T follicular helper cell (primary cell): ENCODE data around the gene SMURF2.
"Not testable (repeated sequence)": the region's sequence is repeated elsewhere in the genome, so short reads cannot be mapped to it uniquely, and the experiment has no call there.

Experiments used
- DNase-seq: peaks from one replicate; pipeline ENCODE4 v3.0.0-alpha.2; 2020; ENCODE audit warnings: low read depth

The SMURF2 gene

DNA sequence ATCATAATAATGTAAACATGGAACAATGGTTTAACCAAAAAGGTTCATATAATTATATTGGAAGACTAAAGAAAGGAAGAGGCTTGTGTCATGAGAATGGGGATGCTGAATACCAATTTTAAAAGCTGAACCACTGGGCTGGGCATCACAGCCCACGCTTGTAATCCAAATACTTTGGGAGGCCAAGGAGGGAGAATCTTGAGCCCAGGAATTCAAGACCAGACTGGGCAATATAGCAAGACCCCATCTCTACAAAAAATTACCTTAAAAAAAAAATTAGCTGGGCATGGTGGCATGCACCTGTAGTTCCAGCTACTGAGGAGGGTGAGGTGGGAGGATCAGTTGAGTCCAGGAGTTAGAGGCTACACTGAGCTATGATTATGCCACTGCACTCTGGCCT is 65.1 kb downstream of the SMURF2 start:
- no peak for DNase-seq

DNA sequence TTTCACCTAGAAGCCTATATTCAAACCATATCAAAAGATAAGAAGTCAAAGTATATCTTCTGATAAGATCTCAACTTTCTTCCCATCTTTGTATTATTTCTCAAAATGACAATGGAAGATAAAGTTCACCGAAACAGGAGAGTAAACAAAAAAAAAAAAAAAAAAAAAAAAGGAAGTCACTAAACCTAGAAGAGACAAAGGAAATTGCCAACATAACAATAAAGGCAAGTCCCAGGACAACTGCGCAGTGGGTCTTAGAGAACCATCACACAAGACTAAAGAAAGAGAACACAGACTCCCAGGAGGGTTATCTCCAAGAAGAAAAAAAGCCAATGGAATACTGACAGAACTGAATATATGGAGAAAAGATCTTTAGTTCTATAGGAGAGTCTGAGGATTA is 65.7 kb downstream of the SMURF2 start:
- no peak for DNase-seq

DNA sequence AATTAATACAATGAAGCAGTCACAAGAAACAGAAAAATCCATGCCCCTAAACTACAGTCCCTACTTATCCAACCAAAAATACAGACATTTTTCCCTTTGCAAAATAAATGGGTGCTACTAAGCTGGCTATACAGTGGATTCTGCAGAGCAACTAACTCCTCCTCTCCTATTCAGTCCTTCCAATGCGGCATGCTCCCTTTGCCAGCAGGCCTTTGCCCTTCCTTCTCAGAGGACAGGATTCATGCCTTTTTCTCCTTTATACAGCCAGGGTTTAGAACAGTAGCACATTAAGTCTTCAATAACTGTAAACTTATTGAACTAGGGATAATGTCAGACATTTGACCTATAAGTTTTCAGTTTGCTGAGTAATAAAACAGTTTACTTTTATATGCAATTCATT is 70.2 kb downstream of the SMURF2 start:
- no peak for DNase-seq

DNA sequence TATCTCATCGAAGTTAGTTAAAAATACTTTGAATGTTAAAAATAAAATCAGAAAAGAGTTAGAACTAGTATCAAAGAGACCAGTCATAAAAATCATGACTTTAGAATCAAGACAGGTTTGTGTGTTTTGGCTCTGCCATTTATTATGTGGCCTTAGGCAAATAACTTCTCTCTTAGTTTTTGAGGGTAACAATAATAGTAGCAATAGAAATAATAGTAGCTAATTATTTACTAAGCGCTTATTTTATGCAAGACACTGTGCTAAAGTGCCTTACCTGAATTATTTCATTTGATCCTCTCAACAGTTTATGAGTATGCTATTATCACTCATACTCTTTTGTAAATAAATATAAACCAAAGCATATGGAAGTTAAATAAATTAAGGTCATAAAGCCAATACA is 77.0 kb downstream of the SMURF2 start:
- DNase-seq = no peak

DNA sequence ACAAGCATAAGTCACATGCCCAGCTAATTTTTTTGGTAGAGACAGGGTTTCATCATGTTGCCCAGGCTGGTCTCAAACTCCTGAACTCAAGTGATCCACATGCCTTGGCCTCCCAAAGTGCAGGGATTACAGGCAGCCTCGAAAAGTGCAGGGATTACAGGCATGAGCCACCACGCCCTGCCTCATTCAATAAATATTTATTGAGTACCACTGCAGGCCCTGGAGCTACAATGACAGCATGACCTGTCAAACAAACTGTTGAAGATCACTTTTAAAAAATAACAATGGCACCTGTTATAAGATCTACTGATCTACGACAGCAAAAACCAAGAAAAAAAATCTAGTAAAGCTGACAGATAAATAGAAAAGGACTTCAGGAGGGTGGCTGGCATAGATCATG is 79.1 kb downstream of the SMURF2 start:
- DNase-seq = no peak

DNA sequence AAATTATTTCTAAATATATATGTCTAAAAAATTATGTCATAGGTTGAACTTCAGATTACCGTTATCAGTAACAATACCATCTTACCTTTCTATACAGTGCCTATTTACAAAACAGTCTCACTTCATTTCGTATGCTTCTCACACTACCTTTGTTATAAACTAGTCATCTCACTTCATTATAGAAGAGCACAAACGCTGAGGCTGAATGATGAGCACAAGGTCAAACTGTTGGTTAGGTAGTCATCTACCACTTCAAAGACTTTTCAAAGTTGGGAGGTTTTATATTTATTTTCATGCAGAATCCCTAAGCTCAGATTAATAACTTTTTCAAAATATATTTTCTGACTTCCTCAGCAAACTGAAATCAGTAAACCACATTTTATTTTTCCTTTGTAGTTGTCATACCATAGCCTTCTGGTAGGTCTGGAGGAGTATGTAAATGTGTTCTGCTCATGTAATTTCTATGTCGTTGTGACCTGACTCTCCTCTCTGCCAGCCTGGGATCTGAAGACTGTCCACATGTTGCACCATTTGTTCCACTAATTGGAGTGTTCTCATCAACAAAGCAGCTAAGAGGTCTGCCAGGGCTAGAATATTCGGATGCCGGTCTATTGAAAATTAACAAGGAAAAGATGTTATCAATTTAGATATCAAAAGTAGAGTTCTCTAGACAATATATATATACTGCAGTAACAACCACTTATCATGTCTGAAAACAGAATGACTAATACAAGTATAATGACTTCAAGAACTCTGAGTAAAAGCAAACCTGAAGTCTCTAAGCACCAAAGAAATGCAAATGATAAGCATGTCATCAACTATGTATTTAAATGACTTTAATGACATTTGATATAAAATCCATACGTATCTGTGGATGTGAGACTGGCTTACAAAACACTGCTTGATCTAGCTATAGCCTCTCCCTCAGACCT is 81.5 kb downstream of the SMURF2 start:
- no peak for DNase-seq

DNA sequence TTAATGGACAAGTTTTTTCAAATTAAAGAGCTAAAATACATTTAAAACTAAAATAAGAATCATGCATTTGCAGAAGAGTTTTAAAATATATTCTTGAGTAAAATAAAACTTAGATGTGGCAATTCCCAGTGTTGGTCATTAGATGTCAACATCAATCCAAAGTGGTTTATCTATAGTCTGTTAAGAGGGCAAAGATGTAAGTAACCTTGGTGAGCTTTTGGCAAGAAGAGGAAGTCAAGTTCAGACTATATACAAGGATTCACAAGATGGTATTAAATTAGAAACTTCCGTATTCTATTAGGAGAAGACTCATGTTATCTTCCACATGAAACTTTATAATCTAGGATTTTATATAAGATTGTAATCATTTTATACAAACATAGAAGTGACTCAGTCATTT is 82.2 kb downstream of the SMURF2 start:
- no peak for DNase-seq

DNA sequence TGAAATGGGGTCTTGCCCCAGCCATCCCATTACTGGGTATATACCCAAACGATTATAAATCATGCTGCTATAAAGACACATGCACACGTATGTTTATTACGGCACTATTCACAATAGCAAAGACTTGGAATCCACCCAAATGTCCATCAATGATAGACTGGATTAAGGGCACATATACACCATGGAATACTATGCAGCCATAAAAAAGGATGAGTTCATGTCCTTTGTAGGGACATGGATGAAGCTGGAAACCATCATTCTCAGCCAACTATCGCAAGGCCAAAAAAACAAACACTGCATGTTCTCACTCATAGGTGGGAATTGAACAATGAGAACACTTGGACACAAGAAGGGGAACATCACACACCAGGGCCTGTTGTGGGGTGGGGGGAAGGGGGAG is 85.1 kb downstream of the SMURF2 start:
- not testable (repeated sequence) for DNase-seq

DNA sequence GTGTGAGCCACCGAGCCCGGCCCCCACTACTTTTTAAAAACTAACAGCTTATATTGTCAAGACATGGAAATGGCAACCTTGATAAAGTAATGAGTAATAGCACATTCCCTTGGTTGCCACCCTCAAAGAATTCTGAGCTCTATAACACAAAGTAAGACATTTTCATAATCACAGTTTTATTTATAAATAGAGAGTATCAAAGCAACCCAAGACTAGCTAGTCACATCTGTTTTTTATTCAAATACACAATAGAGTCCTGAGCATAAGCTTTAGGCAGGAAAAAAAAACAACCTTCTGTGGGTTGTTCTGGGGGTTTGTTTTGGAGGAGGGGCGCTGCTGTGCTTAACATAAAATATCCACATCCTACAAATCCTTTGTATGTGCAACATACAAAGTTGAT is 86.7 kb downstream of the SMURF2 start:
- DNase-seq = no peak

DNA sequence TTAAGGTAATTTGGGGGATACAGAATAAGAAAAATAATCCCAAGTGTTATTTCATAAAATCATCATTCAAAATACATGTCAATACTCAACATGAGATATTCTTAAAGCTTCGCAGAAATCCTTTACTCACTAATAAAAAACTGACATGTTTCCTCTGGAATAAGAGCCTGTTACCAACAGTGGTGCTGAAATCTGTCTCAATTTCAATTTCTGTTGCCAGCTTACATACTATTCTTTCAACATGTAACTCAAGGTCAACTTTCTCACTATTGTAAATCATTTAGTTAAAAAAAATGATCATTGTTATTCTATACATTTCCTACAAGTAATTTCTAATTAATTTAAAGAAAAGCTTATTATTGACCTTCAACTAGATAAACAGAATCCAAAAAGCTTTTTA is 87.5 kb downstream of the SMURF2 start:
- DNase-seq = no peak

DNA sequence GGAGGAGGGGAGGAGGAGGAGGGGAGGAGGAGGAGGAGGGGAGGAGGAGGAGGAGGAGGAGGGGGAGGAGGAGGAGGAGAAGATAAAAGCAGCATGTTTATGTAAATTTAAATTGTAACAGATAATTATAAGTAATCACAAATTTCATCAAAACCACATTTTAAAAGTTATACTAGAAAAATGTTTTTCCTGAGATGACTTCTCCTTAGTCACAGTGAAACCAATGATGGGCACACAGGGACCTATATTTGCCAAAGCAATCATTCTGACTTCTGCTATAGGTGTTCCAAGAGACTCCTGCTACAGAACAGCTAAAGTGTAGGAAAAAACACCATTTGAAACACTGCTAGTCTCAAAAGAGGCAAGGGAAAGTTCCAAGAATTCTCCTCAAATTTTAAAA is 88.9 kb downstream of the SMURF2 start:
- no peak for DNase-seq

DNA sequence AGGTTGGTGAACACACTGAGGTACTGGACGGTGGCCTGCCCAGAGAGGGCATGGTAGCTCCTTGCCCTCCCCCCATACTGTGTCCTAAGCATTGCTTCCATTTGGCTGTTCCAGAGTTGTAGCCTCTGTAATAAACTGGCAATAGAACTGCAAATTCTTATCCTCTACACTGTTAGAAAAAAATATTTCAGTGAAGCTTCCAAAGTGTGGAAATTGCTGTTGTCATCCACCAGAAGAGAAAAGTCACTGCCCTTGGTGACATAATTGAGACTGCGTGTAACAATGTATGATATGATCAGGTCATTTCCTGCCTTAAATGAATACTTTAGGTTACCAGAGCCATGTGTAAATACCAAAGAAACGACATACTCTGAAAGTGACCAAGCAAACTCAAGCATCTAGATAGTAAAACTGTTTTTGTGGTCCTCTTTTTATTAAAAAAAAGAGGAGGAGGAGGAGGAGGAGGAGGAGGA is 89.4 kb downstream of the SMURF2 start:
- DNase-seq = no peak

DNA sequence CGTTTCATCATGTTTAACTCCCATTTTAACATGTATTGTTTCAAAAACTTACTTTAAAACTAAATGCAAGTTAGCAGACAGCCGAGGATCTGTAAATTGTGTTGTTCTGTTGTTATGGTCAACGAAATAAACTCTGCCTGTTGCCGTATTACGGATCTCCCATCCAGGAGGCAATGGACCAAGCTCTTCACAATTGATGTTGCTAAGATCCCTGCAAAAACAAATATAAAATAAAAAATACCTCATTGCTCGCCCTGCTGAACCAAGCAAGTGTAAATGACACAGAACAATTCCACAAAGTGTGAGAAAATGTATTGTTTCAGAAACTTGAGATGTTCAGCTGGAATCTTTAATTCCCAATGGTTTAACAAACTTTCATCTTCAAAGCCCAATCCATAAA is 90.4 kb downstream of the SMURF2 start:
- DNase-seq = no peak

DNA sequence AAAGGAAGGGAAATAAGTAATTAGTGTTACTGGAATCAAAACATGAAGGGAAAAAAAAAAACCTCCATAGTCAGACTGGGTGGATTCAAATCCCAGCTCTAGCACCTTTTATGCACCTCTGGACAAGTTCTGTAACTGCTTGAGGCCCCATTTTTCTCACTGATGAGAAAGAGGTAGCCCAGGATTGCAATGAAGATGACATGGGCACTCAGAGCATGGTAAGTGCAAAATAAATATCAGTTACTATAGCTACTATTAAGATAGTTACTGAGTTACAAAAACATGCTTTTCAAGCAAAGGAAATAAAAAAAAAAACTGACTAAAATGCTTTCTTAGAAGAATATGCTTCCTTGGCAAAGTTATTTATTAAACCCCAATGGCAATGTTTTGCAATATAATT is 96.5 kb downstream of the SMURF2 start:
- DNase-seq = no peak

DNA sequence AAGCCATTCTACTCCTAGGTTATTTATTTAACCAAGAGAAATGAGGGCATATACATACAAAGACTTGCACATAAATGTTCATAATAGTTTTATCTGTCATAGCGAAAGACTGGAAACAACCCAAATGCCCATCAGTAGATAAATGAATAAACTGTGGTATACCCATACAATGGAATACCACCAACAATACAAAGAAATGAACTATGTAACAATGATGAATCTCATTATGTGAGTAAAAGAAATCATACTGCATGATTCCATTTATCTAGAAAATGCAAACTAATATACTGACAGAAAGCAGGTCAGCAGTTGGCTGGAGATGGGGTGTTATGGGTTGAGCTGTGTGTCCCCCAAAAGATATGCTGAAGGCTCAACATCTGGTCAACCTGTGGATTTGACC is 98.0 kb downstream of the SMURF2 start:
- DNase-seq = no peak

DNA sequence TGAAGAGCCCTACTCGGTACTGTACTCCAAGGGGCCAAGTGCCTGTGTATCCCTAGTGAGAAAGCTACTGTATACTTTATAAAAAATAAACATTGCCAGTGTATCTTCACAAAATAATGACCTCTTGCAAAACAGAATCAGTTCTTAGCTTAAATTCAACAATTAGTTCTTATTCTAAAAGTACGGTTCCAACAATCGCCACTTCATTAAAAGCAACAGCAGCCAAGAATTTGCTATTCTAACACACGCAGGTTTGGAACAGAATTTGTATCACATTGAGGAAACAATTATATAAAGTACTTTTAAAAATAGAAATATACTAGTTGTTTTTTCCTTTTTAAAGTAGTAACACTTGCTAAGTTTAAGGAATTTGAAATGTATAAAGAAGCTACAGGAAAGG is 106.8 kb downstream of the SMURF2 start:
- DNase-seq = no peak

DNA sequence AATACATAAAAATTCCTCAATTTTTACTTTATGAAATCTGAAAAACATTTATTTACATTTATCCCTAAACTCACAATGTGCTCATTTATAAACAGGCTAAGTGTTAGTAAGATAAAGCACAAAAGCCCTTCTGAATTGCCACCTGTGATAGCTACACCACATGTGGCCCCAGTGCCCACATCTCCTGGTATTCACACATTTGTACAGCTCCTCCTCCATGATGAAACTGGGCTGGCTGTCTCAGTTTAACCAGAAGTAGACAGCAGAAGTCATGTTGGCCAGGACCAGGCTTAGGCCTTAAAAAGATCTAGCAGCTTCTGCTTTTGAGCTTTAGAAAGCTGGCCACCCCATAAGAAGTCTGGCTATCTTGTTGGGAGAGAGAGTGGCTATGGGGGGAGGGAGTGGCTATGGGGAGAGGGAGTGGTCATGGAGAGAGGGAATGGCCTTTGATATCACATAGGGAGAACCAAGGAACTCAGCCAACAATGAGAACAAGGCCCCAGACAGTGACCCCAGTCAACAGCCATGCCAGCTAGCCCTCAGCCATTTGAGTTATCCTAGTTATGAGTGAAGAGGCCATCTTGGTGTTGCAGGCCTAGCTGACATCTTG is 108.0 kb downstream of the SMURF2 start:
- DNase-seq = no peak

DNA sequence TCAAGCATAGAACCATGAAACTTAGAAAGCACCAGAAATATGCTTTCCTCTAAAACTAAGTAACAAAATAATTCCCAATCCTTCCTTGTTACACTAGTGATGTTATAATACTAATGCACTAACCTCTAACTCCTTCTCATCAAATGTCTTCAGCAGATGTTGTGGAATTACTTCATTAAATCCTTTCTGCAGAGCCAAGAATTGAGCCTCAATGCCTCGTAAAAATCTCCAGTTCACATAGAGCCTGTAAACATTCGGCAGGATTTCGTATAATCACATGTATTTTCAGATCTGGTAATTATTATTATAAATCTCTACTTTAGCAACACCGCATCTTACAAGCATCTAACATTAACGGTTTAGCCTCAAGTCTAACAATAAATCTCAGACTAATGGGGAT is 110.6 kb downstream of the SMURF2 start:
- DNase-seq = no peak

DNA sequence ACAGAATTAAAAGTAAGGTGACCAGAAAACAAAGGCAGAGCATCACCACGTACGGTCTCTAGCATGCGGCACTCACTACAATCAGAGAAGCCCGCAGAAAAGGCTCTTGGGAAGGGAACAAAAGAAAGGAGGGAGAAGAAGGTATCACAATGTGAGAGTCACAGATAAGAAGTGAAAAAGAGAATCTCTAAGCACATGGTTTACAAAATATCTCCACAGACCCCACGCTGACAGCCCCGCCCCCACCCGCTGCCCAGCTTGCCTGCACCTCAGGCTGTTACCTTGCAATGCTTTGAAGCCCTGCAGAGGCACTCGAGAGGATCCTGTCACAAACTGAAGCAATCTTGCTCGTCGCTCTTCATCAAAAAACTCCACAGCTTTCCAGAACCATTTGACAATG is 114.8 kb downstream of the SMURF2 start:
- no peak for DNase-seq

DNA sequence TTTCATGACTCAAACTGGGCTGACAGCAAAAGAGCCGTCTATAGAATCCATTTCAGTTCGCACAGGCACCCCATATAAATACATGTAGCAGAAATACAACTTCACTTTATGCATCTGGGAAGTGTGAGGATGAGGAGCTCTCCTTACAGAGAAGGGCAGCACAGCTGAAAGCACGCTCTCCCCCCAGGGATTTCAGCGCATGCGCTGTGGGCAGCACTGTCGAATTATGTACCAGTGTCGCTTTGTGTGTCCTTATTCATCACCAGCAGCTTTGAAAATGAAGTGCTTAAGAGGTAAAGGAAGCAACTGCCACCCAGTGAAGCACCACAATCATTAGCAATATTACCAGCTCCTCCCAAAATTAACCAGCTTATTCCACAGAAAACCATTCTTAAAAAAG is 115.4 kb downstream of the SMURF2 start:
- DNase-seq = no peak

DNA sequence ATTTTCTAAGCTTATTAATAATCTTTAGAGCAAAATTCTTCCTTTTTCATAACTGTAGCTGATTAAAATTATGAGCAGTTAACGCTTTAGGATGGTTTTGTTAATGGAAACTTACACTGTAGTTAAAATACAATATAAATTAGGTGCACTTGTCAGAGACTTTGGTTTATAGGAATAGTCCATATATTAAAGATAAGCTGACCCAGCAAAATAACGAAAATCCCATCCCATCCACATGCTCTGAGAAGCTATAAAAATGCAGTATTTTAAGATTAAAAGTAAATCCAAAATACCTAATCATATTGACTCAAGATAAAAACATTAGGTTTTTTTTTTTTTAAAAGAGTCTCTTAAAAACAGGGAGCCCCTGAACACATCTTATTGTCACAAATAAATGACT is 117.4 kb downstream of the SMURF2 start:
- DNase-seq = no peak

DNA sequence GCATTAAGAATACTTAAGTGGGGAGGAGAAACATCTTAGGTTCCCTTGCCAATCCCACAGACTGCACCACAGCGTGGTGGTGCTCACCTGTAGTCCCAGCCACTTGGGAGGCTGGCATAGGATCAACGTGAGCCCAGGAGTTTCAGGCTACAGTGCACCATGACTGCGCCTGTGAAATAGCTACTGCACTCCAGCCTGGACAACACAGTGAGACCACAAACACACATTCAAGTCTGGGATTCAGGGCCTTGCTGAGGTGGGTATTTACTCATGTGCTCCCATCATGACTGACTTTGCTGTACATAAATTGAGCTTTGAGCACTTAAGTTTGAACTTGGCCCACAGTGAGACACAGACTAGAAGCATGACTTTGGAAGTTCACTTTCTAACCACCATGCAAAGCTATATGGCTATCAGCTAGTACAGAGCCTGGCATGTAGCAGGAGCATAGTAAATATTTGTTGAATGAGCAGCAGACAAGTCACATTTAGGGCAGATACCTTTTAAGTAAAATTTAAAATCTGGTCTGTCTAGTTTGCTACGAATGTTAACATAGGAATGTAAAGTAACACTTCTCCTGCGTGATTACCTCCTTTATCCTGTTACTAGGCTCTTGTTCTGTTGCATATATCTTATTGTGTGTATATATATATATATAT is 121.9 kb downstream of the SMURF2 start:
- DNase-seq = no peak

DNA sequence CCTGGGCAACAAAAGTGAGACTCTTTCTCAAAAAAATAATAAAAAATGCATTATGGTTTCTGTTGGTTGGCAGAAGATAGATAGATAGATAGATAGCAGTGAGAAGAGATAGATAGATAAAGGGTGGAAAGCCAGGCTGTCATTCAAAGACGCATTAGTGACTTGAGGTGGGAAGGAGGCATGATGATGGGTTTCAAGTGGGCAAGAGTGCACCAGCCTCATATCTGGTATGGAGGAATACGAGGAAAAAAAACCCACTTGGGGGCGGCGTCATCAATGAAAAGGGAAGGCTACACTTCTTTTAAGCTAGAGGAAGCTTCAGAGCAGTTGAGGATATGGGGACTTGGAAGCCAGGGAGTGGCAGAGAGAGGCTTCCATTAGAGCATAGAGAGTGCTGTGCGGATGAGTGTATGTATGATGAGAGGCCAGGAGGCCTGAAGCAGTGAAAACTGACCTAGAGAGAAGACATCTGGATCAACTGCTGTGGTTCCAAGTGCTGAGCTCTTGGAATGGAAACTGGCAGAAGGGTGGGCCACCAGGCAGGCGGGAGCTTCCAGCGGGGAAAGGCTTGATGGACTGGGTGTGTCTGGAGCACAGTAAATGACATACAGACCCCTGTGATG is 123.5 kb downstream of the SMURF2 start:
- no peak for DNase-seq
